ENCODE data around the gene HPN. TPM values are rescaled to one million over a fixed set of nuclear protein-coding genes. Genes with fewer than 3 reads are reported as not detected.
A peak's percentile ranks its signal among the peaks of the same experiment; 100 is the strongest.

The HPN gene
- total and polyA plus RNA-seq, 10 of the 15 experiments (the other 5 are each of a cell fraction or from before 2014, with no cell fraction given) = 0.21 to 0.35 TPM; not detected in 8

DNA sequence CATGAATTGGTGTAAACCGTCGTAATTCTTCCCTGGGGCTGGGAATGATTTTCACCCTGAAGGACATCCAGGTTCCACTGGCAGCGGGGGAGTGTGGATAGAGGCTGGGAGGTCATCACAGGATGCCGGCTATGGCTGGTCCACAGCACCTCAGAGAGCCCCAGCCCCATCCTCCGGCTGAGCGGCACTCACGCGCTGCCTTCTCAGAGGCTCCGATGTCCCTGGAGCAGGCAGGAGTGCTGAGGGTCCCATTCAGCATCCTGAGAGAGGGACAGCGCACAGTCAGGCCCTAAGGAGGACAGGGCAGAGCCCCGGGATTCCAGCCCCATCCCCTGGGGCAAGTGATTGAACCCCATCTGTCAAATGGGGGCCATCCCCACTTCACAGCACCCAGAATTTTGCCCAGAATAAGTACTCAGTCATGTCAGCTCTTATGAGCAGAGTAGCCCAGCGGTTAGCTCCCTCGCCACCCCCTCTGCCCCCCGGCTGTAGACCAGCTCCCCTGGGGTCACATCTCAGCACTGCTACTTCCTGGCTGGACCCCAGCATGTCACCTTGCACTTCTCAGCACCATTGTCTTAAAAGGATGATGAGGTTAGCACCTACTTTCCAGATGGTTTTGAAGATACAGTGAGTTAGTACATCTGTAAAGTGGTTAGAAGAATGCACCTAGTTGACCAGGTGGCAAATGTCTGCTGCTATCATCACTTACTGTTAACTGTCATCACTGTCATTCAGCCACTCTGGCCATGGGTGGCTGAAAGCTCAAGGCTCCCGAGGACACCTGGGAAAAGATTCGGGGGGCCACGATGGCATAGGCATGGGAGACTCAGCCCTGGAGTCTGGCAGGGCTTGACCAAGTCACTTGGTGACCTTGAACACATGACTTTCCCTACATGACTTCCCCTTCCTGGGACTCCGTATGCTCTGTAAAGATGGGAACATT is 29.5 kb upstream of the HPN start (continued):
- TF ChIP-seq HDAC6 (IDR thresholded peaks at IDR 0.05; ENCODE audit: unreplicated experiment) (no peak), EED (IDR thresholded peaks at IDR 0.05; ENCODE audit: low read depth) (no peak), CHD4 (IDR thresholded peaks at IDR 0.05) (no peak), NFYA (IDR thresholded peaks at IDR 0.05; ENCODE audit: borderline replicate concordance, low read depth, low read length) (no peak)

DNA sequence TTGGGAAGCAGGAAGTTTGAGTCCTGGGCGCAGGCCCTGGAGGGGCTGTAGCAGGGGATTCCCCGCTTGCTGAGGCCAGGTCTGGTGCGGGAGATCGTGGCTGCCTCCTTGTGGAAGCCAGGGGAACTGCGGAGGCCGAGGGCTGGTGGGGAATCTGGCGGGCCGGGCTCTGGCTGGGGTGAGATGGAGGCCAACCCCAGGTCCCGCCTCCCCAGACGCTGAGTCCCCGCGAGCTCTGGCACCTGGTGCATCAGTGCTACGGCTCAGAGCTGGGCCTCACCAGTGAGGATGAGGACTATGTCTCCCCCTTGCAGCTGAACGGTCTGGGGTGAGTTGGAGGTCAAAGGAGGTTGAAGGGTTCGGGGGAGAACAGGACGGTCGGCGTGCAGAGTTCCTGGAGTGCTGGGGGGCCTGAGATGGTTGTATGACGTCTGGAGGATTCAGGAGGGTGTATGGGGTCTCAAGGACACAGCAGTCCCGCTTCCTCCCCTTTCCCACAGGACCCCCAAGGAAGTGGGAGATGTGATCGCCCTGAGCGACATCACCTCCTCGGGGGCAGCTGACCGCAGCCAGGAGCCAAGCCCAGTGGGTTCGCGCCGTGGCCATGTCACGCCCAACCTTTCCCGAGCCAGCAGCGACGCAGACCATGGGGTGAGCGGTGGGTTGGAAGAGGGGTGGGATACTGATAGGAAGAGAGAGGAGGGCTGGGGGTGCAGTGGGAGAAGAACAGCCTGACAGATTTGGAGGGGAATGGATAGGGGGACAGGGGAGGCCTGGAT is 28.3 kb upstream of the HPN start:
- intact Hi-C loops (cut with micrococcal nuclease; ENCODE audit: unreplicated experiment) = loop anchor here (1.0 kb wide), 1 partner anchor 40 kb away; no protein-coding TSS in a partner anchor
- H3K9me3 ChIP-seq (replicated peaks; ENCODE audit: control insufficient read depth, insufficient read depth, low read length) = no peaks in the 10 kb centered on the region
- H3K9ac ChIP-seq (ENCODE audit: control insufficient read depth, insufficient read depth, low read length) = no peak overlapping the region
- FAIRE-seq (peak; percentile 23), DNase-seq (ENCODE audit: low read depth, low spot score) (no peak), ATAC-seq (peak; percentile 93)
- H4K20me1 ChIP-seq (ENCODE audit: control insufficient read depth, insufficient read depth) = no peaks in the 10 kb centered on the region
- H2AFZ ChIP-seq (ENCODE audit: control insufficient read depth, low read depth, low read length) = no peak overlapping the region
- H3K4me1 ChIP-seq (ENCODE audit: control insufficient read depth, insufficient read depth, low read length) = peaks cover 11% of the 10 kb centered on the region
- BruUV-seq (replicated peaks) = no TSS peak
- H3K36me3 ChIP-seq (ENCODE audit: control insufficient read depth in 2 of 2, insufficient read depth in 2 of 2, low read length in 1 of 2) = peaks cover 10 to 38% of the 10 kb centered on the region in 2 experiments
- WGBS (ENCODE audit: insufficient coverage, insufficient replicate concordance, low lambda C conversion rate, missing lambda C conversion rate) = 52% methylated on average over 30 of the region's 32 CpGs
- ChIA-PET POLR2A (interaction anchor here (1.0 kb wide), 1 partner anchor 24 kb away, joined by 3 read pairs; no protein-coding TSS in a partner anchor), CTCF (interaction anchor here (0.7 to 4.9 kb wide), 12 partner anchors 10 to 84 kb away, joined by 3 to 62 read pairs (median 4); no protein-coding TSS in a partner anchor), RAD21 (ENCODE audit: unreplicated experiment) (interaction anchor here (0.7 to 3.0 kb wide), 3 partner anchors 24 to 39 kb away, joined by 3 to 13 read pairs (median 5); no protein-coding TSS in a partner anchor), SMC1A (ENCODE audit: uncharacterized antibody, unreplicated experiment) (interaction anchor here (1.6 to 2.6 kb wide), 2 partner anchors 39 to 49 kb away, joined by 6 to 17 read pairs; partner anchors contain the start of gene ZNF792)
- no peak overlapping the region for H3K27ac ChIP-seq (ENCODE audit: control insufficient read depth, insufficient read depth)
- no peaks in the 10 kb centered on the region for H3K79me2 ChIP-seq (ENCODE audit: control insufficient read depth, insufficient read depth, low read length)
- H3K27me3 ChIP-seq (replicated peaks in 1 of 2; ENCODE audit: control insufficient read depth in 2 of 2, insufficient read depth in 2 of 2, low read length in 1 of 2) = no peaks in the 10 kb centered on the region
- H3K4me2 ChIP-seq (ENCODE audit: control insufficient read depth, insufficient read depth) = no peak overlapping the region
- H3K4me3 ChIP-seq = no peak overlapping the region
- in situ Hi-C loops (cut with MboI) = loop anchor here (5.0 kb wide), 1 partner anchor 36 kb away; no protein-coding TSS in a partner anchor
- no peak for TF ChIP-seq GATAD2B (conservative IDR thresholded peaks at IDR 0.05; ENCODE audit: low read depth)
- peak; percentile 44; the same call in 1 of the 2 replicates for TF ChIP-seq ZNF592 (IDR thresholded peaks at IDR 0.05)
- no peak for TF ChIP-seq NRF1 (conservative IDR thresholded peaks at IDR 0.05; ENCODE audit: low read depth, low read length)
- no peak for TF ChIP-seq SRF (IDR thresholded peaks at IDR 0.05; ENCODE audit: low read depth in 2 of 2, low read length in 2 of 2)
- TF ChIP-seq STAT1 (conservative IDR thresholded peaks at IDR 0.05) = no peak
- peak; percentile 69 for TF ChIP-seq SMARCA5 (IDR thresholded peaks at IDR 0.05)
- no peak for TF ChIP-seq RFX5 (IDR thresholded peaks at IDR 0.05; ENCODE audit: low read depth, low read length)
- TF ChIP-seq, protein P1, sequence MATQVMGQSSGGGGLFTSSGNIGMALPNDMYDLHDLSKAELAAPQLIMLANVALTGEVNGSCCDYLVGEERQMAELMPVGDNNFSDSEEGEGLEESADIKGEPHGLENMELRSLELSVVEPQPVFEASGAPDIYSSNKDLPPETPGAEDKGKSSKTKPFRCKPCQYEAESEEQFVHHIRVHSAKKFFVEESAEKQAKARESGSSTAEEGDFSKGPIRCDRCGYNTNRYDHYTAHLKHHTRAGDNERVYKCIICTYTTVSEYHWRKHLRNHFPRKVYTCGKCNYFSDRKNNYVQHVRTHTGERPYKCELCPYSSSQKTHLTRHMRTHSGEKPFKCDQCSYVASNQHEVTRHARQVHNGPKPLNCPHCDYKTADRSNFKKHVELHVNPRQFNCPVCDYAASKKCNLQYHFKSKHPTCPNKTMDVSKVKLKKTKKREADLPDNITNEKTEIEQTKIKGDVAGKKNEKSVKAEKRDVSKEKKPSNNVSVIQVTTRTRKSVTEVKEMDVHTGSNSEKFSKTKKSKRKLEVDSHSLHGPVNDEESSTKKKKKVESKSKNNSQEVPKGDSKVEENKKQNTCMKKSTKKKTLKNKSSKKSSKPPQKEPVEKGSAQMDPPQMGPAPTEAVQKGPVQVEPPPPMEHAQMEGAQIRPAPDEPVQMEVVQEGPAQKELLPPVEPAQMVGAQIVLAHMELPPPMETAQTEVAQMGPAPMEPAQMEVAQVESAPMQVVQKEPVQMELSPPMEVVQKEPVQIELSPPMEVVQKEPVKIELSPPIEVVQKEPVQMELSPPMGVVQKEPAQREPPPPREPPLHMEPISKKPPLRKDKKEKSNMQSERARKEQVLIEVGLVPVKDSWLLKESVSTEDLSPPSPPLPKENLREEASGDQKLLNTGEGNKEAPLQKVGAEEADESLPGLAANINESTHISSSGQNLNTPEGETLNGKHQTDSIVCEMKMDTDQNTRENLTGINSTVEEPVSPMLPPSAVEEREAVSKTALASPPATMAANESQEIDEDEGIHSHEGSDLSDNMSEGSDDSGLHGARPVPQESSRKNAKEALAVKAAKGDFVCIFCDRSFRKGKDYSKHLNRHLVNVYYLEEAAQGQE (IDR thresholded peaks at IDR 0.05; ENCODE audit: low read depth, low read length) = no peak
